Stimulated activated CD8-positive, alpha-beta memory T cell treated with anti-CD3 and anti-CD28 coated beads, Interleukin-12 subunit alpha, Interleukin-12 subunit beta, amount 100 ng/mL, for 4 hours (primary cell): ENCODE results near the gene ZBED5.

ENCODE experiments used
- DNase-seq: peaks from one replicate; pipeline ENCODE4 v3.0.0-alpha.2; 2020; ENCODE audit warnings: low read depth

Gene ZBED5

GRCh38 chr11:10878408-10879214 is 20.8 kb upstream of the ZBED5 start:
- no peak for DNase-seq

DNA sequence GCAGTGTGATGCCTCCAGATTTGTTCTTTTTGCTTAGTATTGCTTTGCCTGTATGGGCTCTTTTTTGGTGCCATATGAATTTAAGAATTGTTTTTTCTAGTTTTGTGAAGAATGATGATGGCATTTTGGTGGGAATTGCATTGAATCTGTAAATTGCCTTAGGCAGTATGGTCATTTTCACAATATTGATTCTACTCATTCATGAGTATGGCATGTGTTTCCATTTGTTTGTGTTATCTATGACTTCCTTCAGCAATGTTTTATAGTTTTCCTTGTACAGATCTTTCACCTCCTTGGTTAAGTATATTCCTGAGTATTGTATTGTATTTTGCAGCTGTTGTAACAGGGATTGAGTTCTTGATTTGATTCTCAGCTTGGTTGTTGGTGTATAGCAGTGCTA is 18.3 kb upstream of the ZBED5 start:
- DNase-seq: no peak

GRCh38 chr11:10875430-10876021 is 17.7 kb upstream of the ZBED5 start:
- no peak for DNase-seq

- no peak for DNase-seq
Observed at GRCh38 chr11:10872097-10872496, 14.2 kb upstream of the ZBED5 start.

DNA sequence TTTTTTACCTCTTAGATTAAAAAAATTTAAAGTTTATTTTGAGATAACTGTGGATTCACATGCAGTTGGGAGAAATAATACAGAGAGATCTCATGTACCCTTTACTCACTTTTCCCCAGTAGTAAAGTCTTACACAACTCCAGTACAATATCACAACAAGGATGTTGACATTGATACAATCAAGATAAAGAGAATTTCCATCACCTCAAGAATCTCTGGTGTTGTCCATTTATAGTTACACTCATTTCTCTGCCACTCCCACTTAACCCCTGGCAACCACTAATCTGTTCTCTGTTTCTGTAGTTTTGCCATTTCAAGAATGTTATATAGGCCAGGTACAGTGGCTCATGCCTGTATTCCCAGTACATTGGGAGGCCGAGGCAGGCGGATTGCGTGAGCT is 10.5 kb upstream of the ZBED5 start:
- DNase-seq: no peak

- no peak for DNase-seq
Observed at GRCh38 chr11:10866893-10867331, 9.1 kb upstream of the ZBED5 start.

- no peak for DNase-seq
Observed at GRCh38 chr11:10865837-10866270, 8.0 kb upstream of the ZBED5 start.

DNA sequence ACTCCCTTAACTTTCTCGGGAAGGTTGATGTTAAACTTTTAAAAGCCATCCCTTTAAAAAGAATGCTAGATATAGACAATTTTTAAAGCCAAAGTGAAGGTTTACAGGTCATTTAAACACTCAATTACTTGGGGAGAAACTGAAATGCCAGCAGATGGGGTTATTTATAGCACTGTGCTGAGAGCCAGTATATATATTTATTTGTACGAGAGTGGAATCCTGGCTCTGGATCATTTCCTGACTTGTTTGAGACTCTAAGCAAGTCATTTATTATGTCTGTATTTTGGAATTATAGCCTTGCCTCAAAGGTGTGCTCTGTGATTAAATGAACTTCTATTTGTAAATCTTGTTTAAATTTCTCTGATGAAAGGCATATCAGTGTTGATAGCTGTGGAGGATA is 6.8 kb upstream of the ZBED5 start:
- no peak for DNase-seq

DNA sequence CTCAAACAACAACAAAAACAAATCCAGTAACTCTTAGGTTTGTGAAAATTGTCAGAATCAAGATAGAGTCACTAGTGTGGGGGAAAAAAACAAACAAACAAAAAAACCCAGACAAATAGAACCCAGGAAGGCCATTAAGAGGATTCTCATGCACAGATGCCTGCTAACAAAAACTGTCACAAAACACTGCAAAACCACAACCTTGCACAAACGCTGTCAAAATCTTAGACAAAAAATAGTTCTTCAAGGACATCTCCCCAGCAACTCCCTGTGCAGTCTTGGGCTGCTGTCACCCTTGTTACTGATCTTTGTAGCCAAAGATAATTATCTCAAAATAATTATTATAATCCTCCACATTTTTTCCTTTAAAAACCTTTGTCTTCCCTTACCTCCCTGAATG is 4.6 kb upstream of the ZBED5 start:
- no peak for DNase-seq

DNA sequence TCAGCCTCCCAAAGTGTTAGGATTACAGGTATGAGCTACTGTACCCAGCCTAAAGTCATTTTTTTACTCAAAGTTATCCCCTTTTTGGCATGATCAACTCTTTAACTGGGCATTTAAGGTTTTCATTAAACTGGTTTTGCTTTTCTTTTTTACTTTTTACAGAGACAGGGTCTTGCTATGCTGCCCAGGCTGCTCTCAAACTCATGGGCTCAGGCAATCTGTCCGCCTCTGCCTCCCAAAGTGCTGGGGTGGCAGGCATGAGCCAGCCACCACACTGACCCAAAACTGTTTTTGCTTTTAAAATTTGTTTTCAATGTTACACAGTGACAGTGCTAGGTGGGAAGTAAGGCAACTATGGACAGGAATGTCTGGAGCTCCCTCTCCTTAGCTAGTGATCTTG is 3.9 kb upstream of the ZBED5 start:
- no peak for DNase-seq

DNA sequence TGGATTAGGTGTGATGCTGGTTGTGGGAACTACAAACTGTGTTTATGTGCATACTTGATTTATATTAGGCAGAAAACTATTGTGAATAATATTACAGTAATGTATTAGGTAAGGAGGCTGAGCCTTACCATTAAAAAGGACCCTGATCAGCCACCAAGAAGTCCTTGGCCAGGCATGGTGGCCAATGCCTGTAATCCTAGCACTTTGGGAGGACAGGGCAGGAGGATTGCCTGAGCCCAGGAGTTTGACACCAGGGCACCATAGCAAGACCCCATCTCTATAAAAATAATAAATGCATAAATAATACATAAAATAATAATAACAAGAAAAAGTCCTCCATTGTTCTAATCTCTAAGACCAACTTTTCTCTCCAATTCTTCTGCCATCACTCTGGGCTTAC is 3.2 kb upstream of the ZBED5 start:
- no peak for DNase-seq

- DNase-seq: peak; percentile 25
Observed at GRCh38 chr11:10858439-10859325, 829 bp upstream of the ZBED5 start.

GRCh38 chr11:10857459-10857708 is 469 bp downstream of the ZBED5 start:
- DNase-seq: no peak

- DNase-seq: no peak
Observed at GRCh38 chr11:10856689-10857458, 979 bp downstream of the ZBED5 start.

DNA sequence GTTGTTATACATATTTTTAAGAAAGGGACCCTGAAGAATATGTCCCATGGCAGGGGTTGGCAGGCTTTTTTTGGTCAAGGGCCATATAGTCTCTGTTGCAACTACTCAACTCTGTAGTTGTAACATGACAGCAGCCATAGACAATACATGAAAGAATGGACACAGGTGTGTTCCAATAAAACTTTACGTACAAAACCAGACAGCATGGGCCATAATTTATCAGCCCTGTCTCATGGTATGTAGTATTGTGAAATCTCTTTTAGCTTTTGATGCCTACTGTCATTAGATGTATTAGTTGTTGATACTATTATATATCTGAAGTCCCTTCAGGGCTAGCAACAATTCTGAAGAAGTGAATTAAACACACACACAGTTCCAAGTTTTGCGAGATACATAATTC is 2.6 kb downstream of the ZBED5 start:
- no peak for DNase-seq

GRCh38 chr11:10847960-10848860 is 9.6 kb downstream of the ZBED5 start:
- no peak for DNase-seq

DNA sequence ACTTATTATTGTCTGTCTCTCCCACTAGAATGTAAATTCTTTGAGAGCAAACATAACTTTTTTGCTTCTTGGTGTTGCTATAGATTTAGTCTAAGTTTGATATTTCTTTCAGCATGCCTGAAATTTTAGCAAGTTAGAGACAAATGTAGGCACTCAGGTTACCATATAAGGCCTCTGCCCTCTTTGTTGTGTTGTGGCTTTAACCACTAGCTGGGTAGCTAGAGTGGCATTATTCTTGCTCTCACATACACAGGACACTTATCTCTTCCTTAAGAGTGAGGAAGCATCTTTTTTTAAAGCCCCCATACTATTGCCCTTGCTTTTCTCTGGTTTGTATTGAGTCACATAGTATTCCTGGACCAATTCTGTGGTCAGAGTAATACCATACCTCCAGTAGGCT is 11.2 kb downstream of the ZBED5 start:
- DNase-seq: no peak

GRCh38 chr11:10845589-10845988 is 12.3 kb downstream of the ZBED5 start:
- no peak for DNase-seq

DNA sequence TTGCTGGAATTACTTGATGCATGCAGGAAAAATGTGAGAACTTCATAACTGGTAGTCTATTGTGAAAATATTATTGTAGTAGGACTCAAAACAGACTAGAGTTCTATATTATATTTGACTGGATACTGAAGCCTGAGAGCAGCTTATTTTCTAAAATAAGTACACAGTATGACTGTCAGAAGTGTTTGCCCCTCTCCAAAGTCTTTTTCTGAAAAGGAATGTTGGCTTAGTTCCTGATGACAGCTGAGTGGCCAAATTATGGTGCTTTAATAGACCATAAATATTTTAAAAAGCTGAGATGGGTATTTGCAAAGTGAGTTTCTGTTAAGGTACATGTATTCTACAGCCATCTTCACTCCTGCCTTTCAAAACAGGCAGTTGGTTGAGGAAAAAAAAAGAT is 13.1 kb downstream of the ZBED5 start:
- DNase-seq: no peak

DNA sequence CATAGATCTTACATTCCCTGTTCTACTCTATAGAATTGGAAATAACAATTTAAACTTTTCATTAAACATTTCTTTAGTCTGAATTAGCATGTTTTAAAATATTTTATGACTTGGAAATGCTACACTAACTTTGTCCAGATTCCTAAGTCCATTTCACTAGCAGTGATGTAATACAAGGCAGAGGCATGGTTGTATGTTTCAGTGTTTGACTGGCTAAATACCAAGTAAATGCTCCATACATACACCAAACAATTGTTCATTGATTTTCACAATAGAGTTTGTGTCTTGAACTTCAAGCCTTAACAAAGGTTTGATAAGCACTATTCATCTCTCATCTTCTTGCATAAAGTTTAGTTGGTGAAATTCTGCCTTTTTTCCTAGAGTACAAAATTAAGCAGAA is 13.5 kb downstream of the ZBED5 start:
- DNase-seq: no peak

- no peak for DNase-seq
Observed at GRCh38 chr11:10838881-10839280, 19.0 kb downstream of the ZBED5 start.
